Keratinocyte (primary cell): ENCODE measurements around the gene ARL3. TPM values are rescaled to one million over a fixed set of nuclear protein-coding genes. Genes with fewer than 3 reads are reported as not detected.

Source experiments
- DNase-seq: peaks from one replicate; pipeline ENCODE4 v3.0.0-alpha.2; 2011; ENCODE audit warnings: low read depth, missing footprints, low spot score
- FAIRE-seq: peaks from 2 replicates; lab custom pipeline; 2011; peaks lifted over from hg19 to GRCh38; lab: Jason Lieb, UNC
- H2AFZ ChIP-seq: 2 replicates; pipeline ENCODE4 v1.6.0; 2012; ENCODE audit warnings: low read length, control low read depth, inconsistent platforms; ENCODE audit not compliant: control insufficient read depth
- H3K27ac ChIP-seq: 2 replicates; pipeline ENCODE4 v1.5.1; 2011; ENCODE audit warnings: low read length; ENCODE audit not compliant: control insufficient read depth, insufficient read depth
- H3K27me3 ChIP-seq: 3 replicates; pipeline ENCODE4 v1.6.0; 2011; ENCODE audit warnings: low read length; ENCODE audit not compliant: control insufficient read depth, insufficient read depth; ENCODE audit errors: extremely low read depth
- H3K36me3 ChIP-seq, 2 experiments: 2 replicates in 1 of 2; 3 replicates in 1 of 2; pipeline ENCODE4 v1.5.1; 2011; ENCODE audit warnings: low read length in 2 of 2, mild to moderate bottlenecking in 1 of 2; ENCODE audit not compliant: control insufficient read depth in 2 of 2, insufficient read depth in 2 of 2; ENCODE audit errors: extremely low read depth in 1 of 2
- H3K4me1 ChIP-seq: 3 replicates; pipeline ENCODE4 v1.5.1; 2011; ENCODE audit warnings: low read length; ENCODE audit not compliant: control insufficient read depth, insufficient read depth; ENCODE audit errors: extremely low read depth
- H3K4me2 ChIP-seq: 3 replicates; pipeline ENCODE4 v1.6.0; 2011; ENCODE audit warnings: low read depth, low read length; ENCODE audit not compliant: control insufficient read depth, insufficient read depth; ENCODE audit errors: extremely low read depth
- H3K4me3 ChIP-seq, 3 experiments: fragments of 200-600 bp in 1 of 3; sonication (generic) in 1 of 3; 2 replicates in 2 of 3; 3 replicates in 1 of 3; pipeline ENCODE4 v1.5.1; 2011 to 2016; ENCODE audit warnings: low read length in 3 of 3, mild to moderate bottlenecking in 3 of 3, control low read depth in 2 of 3, inconsistent platforms in 1 of 3, low read depth in 1 of 3, mixed read lengths in 1 of 3, mixed run types in 1 of 3, moderate library complexity in 1 of 3; ENCODE audit not compliant: control insufficient read depth in 2 of 3, insufficient read depth in 2 of 3; ENCODE audit errors: extremely low read depth in 1 of 3
- H3K79me2 ChIP-seq: 2 replicates; pipeline ENCODE4 v1.6.0; 2012; ENCODE audit warnings: low read length; ENCODE audit not compliant: control insufficient read depth, insufficient read depth
- H3K9ac ChIP-seq: 3 replicates; pipeline ENCODE4 v1.6.0; 2011; ENCODE audit warnings: low read length; ENCODE audit not compliant: control insufficient read depth, insufficient read depth; ENCODE audit errors: extremely low read depth
- H3K9me1 ChIP-seq: 3 replicates; pipeline ENCODE4 v1.6.0; 2011; ENCODE audit warnings: low read length; ENCODE audit not compliant: control insufficient read depth, insufficient read depth; ENCODE audit errors: extremely low read depth
- H3K9me3 ChIP-seq: 2 replicates; pipeline ENCODE4 v1.5.1; 2012; ENCODE audit warnings: low read depth, low read length; ENCODE audit not compliant: control insufficient read depth
- H4K20me1 ChIP-seq: 3 replicates; pipeline ENCODE4 v1.6.0; 2011; ENCODE audit warnings: low read length; ENCODE audit not compliant: control insufficient read depth, insufficient read depth; ENCODE audit errors: extremely low read depth
- CTCF ChIP-seq, 3 experiments: IDR thresholded peaks in 1 of 3; conservative IDR thresholded peaks in 1 of 3; optimal IDR thresholded peaks in 1 of 3; 2 replicates in 2 of 3; 3 replicates in 1 of 3; pipeline versions ENCODE3 to v1.5.1; 2011; ENCODE audit warnings: low read length in 3 of 3, mild to moderate bottlenecking in 3 of 3, moderate library complexity in 2 of 3, control low read depth in 1 of 3, inconsistent platforms in 1 of 3; ENCODE audit not compliant: insufficient read depth in 2 of 3; ENCODE audit errors: extremely low read depth in 1 of 3
- EZH2 ChIP-seq: IDR thresholded peaks from one replicate; pipeline ENCODE4 v1.6.1; 2012; ENCODE audit warnings: inconsistent platforms, mild to moderate bottlenecking, low read length, moderate library complexity
- dilution Hi-C: fragments of 300-500 bp; cut with MboI; formaldehyde crosslinking; loops from one replicate; pipeline ENCODE4 v1.7.0; 2020; ENCODE audit warnings: low sequenced_read_pairs; ENCODE audit not compliant: extremely low pct_ligation_motif_present
- polyA plus RNA-seq, 5 experiments: library from polyadenylated mRNA; depleted of rRNA in 3 of 5; stranded (reverse) in 3 of 5; stranded (forward) in 1 of 5; unstranded in 1 of 5; fragments of >200 nt; gene quantifications; 1 replicate in 1 of 5; 2 replicates in 3 of 5; 3 replicates in 1 of 5; pipeline versions ENCODE4 v1.2.1 to v1.2.3, GENCODE V29; 2011 to 2012; ENCODE audit warnings: missing spikeins in 2 of 5, low read depth in 1 of 5, low replicate concordance in 1 of 5

ARL3 gene
- polyA plus RNA-seq, 1 donor (not counting 4 experiments of a cell fraction or from before 2014, with no cell fraction given): 10.7 TPM

GRCh38 chr10:102723989-102724388 lies 9.8 kb upstream of the ARL3 start:
- FAIRE-seq (no peak), DNase-seq (no peak)
- Histone ChIP-seq H3K9me1 (no peaks in the 10 kb centered on the region), H4K20me1 (no peaks in the 10 kb centered on the region), H3K9ac (no peak overlapping the region), H3K4me2 (no peak overlapping the region), H3K9me3 (no peaks in the 10 kb centered on the region), H3K4me3 (no peak overlapping the region), H3K36me3 (peaks cover 3 to 4% of the 10 kb centered on the region in 2 experiments), H3K27ac (no peak overlapping the region), H2AFZ (no peak overlapping the region), H3K4me1 (no peaks in the 10 kb centered on the region), H3K27me3 (no peaks in the 10 kb centered on the region), H3K79me2 (no peaks in the 10 kb centered on the region)
- no peak for TF ChIP-seq EZH2
- no peak for TF ChIP-seq CTCF (optimal IDR thresholded peaks at IDR 0.05 in 1 of 3, IDR thresholded peaks at IDR 0.05 in 1 of 3, conservative IDR thresholded peaks at IDR 0.05 in 1 of 3; ENCODE audit: extremely low read depth in 1 of 3, insufficient read depth in 2 of 3, low read length in 3 of 3)
- dilution Hi-C loops: no loop called here

GRCh38 chr10:102721954-102722353 lies 7.8 kb upstream of the ARL3 start:
- DNase-seq: no peak
- TF ChIP-seq CTCF (optimal IDR thresholded peaks at IDR 0.05 in 1 of 3, IDR thresholded peaks at IDR 0.05 in 1 of 3, conservative IDR thresholded peaks at IDR 0.05 in 1 of 3; ENCODE audit: extremely low read depth in 1 of 3, insufficient read depth in 2 of 3, low read length in 3 of 3): no peak
- Histone ChIP-seq H3K4me2 (no peak overlapping the region), H3K9me3 (no peaks in the 10 kb centered on the region), H4K20me1 (no peaks in the 10 kb centered on the region), H3K4me3 (no peak overlapping the region), H3K27me3 (no peaks in the 10 kb centered on the region), H3K4me1 (no peaks in the 10 kb centered on the region), H3K9ac (no peak overlapping the region), H3K36me3 (peaks cover 0 to 4% of the 10 kb centered on the region in 2 experiments), H3K9me1 (no peaks in the 10 kb centered on the region), H3K27ac (no peak overlapping the region), H3K79me2 (no peaks in the 10 kb centered on the region), H2AFZ (no peak overlapping the region)
- dilution Hi-C loops: no loop called here
- FAIRE-seq: no peak
